ENCODE measurements around the gene CTNS. TPM values are rescaled to one million over a fixed set of nuclear protein-coding genes. Genes with fewer than 3 reads are reported as not detected.

Gene CTNS
- total and polyA plus RNA-seq, 2 of the 13 experiments (the other 11 are each of a cell fraction or from before 2014, with no cell fraction given): 9.5 to 13.7 TPM

GRCh38 chr17:3690094-3690715, 53.6 kb downstream of the CTNS start:
- Histone ChIP-seq H4K20me1 (ENCODE audit: insufficient read depth, low read length) (no peaks in the 10 kb centered on the region), H3K4me3 (replicated peaks in 1 of 3; ENCODE audit: insufficient read depth in 1 of 3, low read depth in 2 of 3, low read length in 3 of 3) (no peak overlapping the region), H3K27ac (ENCODE audit: extremely low read length, insufficient read depth, low read length) (no peak overlapping the region), H3K4me1 (ENCODE audit: insufficient read depth, low read length) (peaks cover 9% of the 10 kb centered on the region), H3K79me2 (ENCODE audit: insufficient read depth, low read length) (no peaks in the 10 kb centered on the region), H3K27me3 (ENCODE audit: control insufficient read depth in 1 of 2, insufficient read depth in 2 of 2, low read length in 2 of 2) (peaks cover 1 to 9% of the 10 kb centered on the region in 2 experiments; a peak in 3 of 5 replicates), H2AFZ (ENCODE audit: low read length) (no peak overlapping the region), H3K9ac (ENCODE audit: insufficient read depth, low read depth, low read length) (no peak overlapping the region), H3K9me3 (ENCODE audit: low read length) (no peaks in the 10 kb centered on the region), H3K36me3 (replicated peaks in 1 of 2; ENCODE audit: control insufficient read depth in 1 of 2, insufficient read depth in 2 of 2, low read length in 2 of 2) (no peaks in the 10 kb centered on the region), H3K4me2 (ENCODE audit: low read depth, low read length) (no peak overlapping the region)
- 75% methylated on average over 16 of the region's 22 CpGs for WGBS (ENCODE audit: low lambda C conversion rate)
- TF ChIP-seq MED13 (CRISPR knock-in tag; IDR thresholded peaks at IDR 0.05) (no peak), ZNF562 (CRISPR knock-in tag; IDR thresholded peaks at IDR 0.05; ENCODE audit: borderline replicate concordance) (no peak), ZNF354B (CRISPR knock-in tag; IDR thresholded peaks at IDR 0.05) (no peak), ZNF253 (CRISPR knock-in tag; IDR thresholded peaks at IDR 0.05; ENCODE audit: borderline replicate concordance) (no peak), THYN1 (CRISPR knock-in tag; IDR thresholded peaks at IDR 0.05; ENCODE audit: borderline replicate concordance, low read depth) (no peak), SALL2 (CRISPR knock-in tag; IDR thresholded peaks at IDR 0.05) (no peak)
- intact Hi-C loops (cut with micrococcal nuclease; ENCODE audit: unreplicated experiment) (no loop called here), in situ Hi-C loops (cut with HindIII; ENCODE audit: extremely low pct_ligation_motif_present, low pct_unique_long_range_greater_than_20kb) (no loop called here)
- FAIRE-seq: no peak
- ChIA-PET CTCF (ENCODE audit: low intra/inter-chr PET ratio, low total read pairs) (no interaction called here), POLR2A (no interaction called here)
- DNase-seq (ENCODE audit: low spot score): no peak
- no peak; the same call in 2 of the 3 replicates for ATAC-seq
- no TSS peak for BruUV-seq (replicated peaks)

DNA sequence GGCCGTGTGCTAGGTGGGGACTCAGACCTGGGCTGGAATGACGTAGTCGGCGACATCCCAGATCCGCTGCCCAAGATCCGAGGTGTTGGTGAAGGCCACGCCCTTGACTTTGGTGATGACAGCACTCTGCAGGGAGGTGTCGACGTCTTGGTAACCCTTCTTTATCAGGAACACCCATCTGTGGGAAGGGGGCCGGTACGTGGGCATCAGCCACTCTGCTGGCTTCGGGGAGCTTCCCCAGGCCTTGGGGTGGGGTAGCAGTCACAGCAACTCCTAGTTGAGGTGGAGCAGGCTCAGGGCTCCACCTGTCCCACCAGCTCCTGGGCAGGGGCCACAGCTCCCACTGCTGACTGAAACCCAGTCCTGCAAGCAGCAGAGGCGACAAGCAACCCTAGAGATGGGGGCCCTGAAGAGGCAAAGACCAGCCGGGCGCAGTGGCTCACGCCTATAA, 55.1 kb downstream of the CTNS start:
- 73% methylated on average over 13 of the region's 16 CpGs for WGBS (ENCODE audit: low lambda C conversion rate)
- Histone ChIP-seq H3K9ac (ENCODE audit: insufficient read depth, low read depth, low read length) (no peak overlapping the region), H3K79me2 (ENCODE audit: insufficient read depth, low read length) (no peaks in the 10 kb centered on the region), H3K27ac (ENCODE audit: extremely low read length, insufficient read depth, low read length) (no peak overlapping the region), H3K36me3 (replicated peaks in 1 of 2; ENCODE audit: control insufficient read depth in 1 of 2, insufficient read depth in 2 of 2, low read length in 2 of 2) (no peaks in the 10 kb centered on the region), H3K9me3 (ENCODE audit: low read length) (no peaks in the 10 kb centered on the region), H3K4me2 (ENCODE audit: low read depth, low read length) (no peak overlapping the region), H4K20me1 (ENCODE audit: insufficient read depth, low read length) (no peaks in the 10 kb centered on the region), H3K4me3 (replicated peaks in 1 of 3; ENCODE audit: insufficient read depth in 1 of 3, low read depth in 2 of 3, low read length in 3 of 3) (no peak overlapping the region), H3K4me1 (ENCODE audit: insufficient read depth, low read length) (peaks cover 17% of the 10 kb centered on the region), H2AFZ (ENCODE audit: low read length) (no peak overlapping the region), H3K27me3 (ENCODE audit: control insufficient read depth in 1 of 2, insufficient read depth in 2 of 2, low read length in 2 of 2) (peaks cover 0 to 17% of the 10 kb centered on the region in 2 experiments; a peak in 2 of 5 replicates)
- ChIA-PET POLR2A (interaction anchor here (0.7 kb wide), 1 partner anchor 1180 kb away, joined by 4 read pairs; the partner anchor contains the start of gene METTL16), CTCF (ENCODE audit: low intra/inter-chr PET ratio, low total read pairs) (no interaction called here)
- no peak for FAIRE-seq
- intact Hi-C loops (cut with micrococcal nuclease; ENCODE audit: unreplicated experiment): no loop called here
- no TSS peak for BruUV-seq (replicated peaks)
- in situ Hi-C loops (cut with HindIII; ENCODE audit: extremely low pct_ligation_motif_present, low pct_unique_long_range_greater_than_20kb): no loop called here
- no peak for DNase-seq (ENCODE audit: low spot score)
- ATAC-seq: peak; percentile 17; the same call in 1 of the 3 replicates
- TF ChIP-seq ZNF343 (CRISPR knock-in tag; IDR thresholded peaks at IDR 0.05): no peak
- TF ChIP-seq, protein P1, sequence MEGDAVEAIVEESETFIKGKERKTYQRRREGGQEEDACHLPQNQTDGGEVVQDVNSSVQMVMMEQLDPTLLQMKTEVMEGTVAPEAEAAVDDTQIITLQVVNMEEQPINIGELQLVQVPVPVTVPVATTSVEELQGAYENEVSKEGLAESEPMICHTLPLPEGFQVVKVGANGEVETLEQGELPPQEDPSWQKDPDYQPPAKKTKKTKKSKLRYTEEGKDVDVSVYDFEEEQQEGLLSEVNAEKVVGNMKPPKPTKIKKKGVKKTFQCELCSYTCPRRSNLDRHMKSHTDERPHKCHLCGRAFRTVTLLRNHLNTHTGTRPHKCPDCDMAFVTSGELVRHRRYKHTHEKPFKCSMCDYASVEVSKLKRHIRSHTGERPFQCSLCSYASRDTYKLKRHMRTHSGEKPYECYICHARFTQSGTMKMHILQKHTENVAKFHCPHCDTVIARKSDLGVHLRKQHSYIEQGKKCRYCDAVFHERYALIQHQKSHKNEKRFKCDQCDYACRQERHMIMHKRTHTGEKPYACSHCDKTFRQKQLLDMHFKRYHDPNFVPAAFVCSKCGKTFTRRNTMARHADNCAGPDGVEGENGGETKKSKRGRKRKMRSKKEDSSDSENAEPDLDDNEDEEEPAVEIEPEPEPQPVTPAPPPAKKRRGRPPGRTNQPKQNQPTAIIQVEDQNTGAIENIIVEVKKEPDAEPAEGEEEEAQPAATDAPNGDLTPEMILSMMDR (CRISPR knock-in tag; IDR thresholded peaks at IDR 0.05): peak; percentile 41
- 0 out of 2 replicates have a peak, but pooled peaks have one; percentile 16 for TF ChIP-seq STAG1 (CRISPR knock-in tag; IDR thresholded peaks at IDR 0.05)
- TF ChIP-seq CREB3 (CRISPR knock-in tag; IDR thresholded peaks at IDR 0.05): no peak
- TF ChIP-seq, protein P2, sequence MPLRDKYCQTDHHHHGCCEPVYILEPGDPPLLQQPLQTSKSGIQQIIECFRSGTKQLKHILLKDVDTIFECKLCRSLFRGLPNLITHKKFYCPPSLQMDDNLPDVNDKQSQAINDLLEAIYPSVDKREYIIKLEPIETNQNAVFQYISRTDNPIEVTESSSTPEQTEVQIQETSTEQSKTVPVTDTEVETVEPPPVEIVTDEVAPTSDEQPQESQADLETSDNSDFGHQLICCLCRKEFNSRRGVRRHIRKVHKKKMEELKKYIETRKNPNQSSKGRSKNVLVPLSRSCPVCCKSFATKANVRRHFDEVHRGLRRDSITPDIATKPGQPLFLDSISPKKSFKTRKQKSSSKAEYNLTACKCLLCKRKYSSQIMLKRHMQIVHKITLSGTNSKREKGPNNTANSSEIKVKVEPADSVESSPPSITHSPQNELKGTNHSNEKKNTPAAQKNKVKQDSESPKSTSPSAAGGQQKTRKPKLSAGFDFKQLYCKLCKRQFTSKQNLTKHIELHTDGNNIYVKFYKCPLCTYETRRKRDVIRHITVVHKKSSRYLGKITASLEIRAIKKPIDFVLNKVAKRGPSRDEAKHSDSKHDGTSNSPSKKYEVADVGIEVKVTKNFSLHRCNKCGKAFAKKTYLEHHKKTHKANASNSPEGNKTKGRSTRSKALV (CRISPR knock-in tag; IDR thresholded peaks at IDR 0.05): no peak

Measured in HepG2 (cell line).